Measurements from ENCODE around the gene SLC38A10. TPM values are rescaled to one million over a fixed set of nuclear protein-coding genes. Genes with fewer than 3 reads are reported as not detected.

SLC38A10 gene
- total and polyA plus RNA-seq, 10 of the 15 experiments (the other 5 are each of a cell fraction or from before 2014, with no cell fraction given) = 0.52 to 67.9 (median 22.1) TPM

DNA sequence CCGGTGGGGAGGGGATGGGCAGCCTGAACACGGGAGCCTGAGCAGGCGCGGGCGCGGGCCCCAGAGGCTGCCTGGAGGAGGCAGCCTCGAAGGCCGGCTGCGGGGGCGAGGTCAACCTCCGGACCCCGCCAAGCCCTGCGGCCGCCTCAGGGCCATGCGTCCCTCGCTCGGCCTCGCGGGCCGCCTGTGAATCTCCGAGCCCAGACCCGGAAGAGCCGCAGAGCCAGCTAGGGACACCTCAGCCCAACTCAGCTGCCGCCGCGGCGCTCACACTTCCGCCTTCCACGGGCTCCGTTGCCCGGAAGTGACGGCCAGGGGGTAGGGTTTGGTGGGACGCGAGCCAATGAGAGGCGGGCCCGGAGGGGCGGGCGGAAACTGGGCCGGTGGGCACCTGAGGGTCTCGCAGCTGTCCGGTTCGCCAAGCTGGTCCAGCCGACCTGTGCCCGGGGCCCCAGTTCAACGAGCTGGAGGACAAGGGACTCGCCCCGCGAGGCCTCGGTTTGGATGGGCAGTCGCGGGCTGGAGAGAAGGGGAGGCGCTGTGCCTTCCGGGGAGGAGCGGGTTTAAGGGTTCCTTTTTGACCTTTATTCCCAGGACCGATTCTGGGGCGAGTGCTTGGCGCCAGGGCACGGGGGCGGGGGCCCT, at the start of gene SLC38A10 (continued):
- TF ChIP-seq, protein P1, sequence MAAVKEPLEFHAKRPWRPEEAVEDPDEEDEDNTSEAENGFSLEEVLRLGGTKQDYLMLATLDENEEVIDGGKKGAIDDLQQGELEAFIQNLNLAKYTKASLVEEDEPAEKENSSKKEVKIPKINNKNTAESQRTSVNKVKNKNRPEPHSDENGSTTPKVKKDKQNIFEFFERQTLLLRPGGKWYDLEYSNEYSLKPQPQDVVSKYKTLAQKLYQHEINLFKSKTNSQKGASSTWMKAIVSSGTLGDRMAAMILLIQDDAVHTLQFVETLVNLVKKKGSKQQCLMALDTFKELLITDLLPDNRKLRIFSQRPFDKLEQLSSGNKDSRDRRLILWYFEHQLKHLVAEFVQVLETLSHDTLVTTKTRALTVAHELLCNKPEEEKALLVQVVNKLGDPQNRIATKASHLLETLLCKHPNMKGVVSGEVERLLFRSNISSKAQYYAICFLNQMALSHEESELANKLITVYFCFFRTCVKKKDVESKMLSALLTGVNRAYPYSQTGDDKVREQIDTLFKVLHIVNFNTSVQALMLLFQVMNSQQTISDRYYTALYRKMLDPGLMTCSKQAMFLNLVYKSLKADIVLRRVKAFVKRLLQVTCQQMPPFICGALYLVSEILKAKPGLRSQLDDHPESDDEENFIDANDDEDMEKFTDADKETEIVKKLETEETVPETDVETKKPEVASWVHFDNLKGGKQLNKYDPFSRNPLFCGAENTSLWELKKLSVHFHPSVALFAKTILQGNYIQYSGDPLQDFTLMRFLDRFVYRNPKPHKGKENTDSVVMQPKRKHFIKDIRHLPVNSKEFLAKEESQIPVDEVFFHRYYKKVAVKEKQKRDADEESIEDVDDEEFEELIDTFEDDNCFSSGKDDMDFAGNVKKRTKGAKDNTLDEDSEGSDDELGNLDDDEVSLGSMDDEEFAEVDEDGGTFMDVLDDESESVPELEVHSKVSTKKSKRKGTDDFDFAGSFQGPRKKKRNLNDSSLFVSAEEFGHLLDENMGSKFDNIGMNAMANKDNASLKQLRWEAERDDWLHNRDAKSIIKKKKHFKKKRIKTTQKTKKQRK (IDR thresholded peaks at IDR 0.05; ENCODE audit: low read depth, low read length) = no peak
- TF ChIP-seq, protein P2, sequence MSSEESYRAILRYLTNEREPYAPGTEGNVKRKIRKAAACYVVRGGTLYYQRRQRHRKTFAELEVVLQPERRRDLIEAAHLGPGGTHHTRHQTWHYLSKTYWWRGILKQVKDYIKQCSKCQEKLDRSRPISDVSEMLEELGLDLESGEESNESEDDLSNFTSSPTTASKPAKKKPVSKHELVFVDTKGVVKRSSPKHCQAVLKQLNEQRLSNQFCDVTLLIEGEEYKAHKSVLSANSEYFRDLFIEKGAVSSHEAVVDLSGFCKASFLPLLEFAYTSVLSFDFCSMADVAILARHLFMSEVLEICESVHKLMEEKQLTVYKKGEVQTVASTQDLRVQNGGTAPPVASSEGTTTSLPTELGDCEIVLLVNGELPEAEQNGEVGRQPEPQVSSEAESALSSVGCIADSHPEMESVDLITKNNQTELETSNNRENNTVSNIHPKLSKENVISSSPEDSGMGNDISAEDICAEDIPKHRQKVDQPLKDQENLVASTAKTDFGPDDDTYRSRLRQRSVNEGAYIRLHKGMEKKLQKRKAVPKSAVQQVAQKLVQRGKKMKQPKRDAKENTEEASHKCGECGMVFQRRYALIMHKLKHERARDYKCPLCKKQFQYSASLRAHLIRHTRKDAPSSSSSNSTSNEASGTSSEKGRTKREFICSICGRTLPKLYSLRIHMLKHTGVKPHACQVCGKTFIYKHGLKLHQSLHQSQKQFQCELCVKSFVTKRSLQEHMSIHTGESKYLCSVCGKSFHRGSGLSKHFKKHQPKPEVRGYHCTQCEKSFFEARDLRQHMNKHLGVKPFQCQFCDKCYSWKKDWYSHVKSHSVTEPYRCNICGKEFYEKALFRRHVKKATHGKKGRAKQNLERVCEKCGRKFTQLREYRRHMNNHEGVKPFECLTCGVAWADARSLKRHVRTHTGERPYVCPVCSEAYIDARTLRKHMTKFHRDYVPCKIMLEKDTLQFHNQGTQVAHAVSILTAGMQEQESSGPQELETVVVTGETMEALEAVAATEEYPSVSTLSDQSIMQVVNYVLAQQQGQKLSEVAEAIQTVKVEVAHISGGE (CRISPR knock-in tag; IDR thresholded peaks at IDR 0.05) = no peak
- TF ChIP-seq, protein P3, sequence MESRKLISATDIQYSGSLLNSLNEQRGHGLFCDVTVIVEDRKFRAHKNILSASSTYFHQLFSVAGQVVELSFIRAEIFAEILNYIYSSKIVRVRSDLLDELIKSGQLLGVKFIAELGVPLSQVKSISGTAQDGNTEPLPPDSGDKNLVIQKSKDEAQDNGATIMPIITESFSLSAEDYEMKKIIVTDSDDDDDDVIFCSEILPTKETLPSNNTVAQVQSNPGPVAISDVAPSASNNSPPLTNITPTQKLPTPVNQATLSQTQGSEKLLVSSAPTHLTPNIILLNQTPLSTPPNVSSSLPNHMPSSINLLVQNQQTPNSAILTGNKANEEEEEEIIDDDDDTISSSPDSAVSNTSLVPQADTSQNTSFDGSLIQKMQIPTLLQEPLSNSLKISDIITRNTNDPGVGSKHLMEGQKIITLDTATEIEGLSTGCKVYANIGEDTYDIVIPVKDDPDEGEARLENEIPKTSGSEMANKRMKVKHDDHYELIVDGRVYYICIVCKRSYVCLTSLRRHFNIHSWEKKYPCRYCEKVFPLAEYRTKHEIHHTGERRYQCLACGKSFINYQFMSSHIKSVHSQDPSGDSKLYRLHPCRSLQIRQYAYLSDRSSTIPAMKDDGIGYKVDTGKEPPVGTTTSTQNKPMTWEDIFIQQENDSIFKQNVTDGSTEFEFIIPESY (IDR thresholded peaks at IDR 0.05) = no peak
- no peak for TF ChIP-seq TCF7 (IDR thresholded peaks at IDR 0.05; ENCODE audit: borderline replicate concordance)
- TF ChIP-seq SREBF1 (IDR thresholded peaks at IDR 0.05; ENCODE audit: low read length) = no peak
- TF ChIP-seq JUND (IDR thresholded peaks at IDR 0.05; ENCODE audit: low read depth, low read length) = no peak
- TF ChIP-seq MEF2B (IDR thresholded peaks at IDR 0.05; ENCODE audit: partially characterized antibody, poor library complexity, severe bottlenecking) = peak; percentile 71
- no peak for TF ChIP-seq RFX5 (IDR thresholded peaks at IDR 0.05; ENCODE audit: low read depth, low read length)
- TF ChIP-seq CHD4 (IDR thresholded peaks at IDR 0.05) = no peak
- no peak for TF ChIP-seq FOXK2 (IDR thresholded peaks at IDR 0.05)
- TF ChIP-seq, protein P4, sequence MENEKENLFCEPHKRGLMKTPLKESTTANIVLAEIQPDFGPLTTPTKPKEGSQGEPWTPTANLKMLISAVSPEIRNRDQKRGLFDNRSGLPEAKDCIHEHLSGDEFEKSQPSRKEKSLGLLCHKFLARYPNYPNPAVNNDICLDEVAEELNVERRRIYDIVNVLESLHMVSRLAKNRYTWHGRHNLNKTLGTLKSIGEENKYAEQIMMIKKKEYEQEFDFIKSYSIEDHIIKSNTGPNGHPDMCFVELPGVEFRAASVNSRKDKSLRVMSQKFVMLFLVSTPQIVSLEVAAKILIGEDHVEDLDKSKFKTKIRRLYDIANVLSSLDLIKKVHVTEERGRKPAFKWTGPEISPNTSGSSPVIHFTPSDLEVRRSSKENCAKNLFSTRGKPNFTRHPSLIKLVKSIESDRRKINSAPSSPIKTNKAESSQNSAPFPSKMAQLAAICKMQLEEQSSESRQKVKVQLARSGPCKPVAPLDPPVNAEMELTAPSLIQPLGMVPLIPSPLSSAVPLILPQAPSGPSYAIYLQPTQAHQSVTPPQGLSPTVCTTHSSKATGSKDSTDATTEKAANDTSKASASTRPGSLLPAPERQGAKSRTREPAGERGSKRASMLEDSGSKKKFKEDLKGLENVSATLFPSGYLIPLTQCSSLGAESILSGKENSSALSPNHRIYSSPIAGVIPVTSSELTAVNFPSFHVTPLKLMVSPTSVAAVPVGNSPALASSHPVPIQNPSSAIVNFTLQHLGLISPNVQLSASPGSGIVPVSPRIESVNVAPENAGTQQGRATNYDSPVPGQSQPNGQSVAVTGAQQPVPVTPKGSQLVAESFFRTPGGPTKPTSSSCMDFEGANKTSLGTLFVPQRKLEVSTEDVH (IDR thresholded peaks at IDR 0.05; ENCODE audit: low read depth, partially characterized antibody) = no peak
- TF ChIP-seq, protein P5, sequence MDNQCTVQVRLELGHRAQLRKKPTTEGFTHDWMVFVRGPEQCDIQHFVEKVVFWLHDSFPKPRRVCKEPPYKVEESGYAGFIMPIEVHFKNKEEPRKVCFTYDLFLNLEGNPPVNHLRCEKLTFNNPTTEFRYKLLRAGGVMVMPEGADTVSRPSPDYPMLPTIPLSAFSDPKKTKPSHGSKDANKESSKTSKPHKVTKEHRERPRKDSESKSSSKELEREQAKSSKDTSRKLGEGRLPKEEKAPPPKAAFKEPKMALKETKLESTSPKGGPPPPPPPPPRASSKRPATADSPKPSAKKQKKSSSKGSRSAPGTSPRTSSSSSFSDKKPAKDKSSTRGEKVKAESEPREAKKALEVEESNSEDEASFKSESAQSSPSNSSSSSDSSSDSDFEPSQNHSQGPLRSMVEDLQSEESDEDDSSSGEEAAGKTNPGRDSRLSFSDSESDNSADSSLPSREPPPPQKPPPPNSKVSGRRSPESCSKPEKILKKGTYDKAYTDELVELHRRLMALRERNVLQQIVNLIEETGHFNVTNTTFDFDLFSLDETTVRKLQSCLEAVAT (IDR thresholded peaks at IDR 0.05) = no peak
- peak; percentile 43; the same call in 1 of the 2 replicates for TF ChIP-seq HCFC1 (IDR thresholded peaks at IDR 0.05; ENCODE audit: low read length)
- TF ChIP-seq SMAD5 (IDR thresholded peaks at IDR 0.05; ENCODE audit: low read depth) = peak; percentile 79; the same call in 1 of the 2 replicates
- peak; percentile 78 for TF ChIP-seq SP1 (IDR thresholded peaks at IDR 0.05; ENCODE audit: low read depth, low read length)
- TF ChIP-seq HDAC6 (IDR thresholded peaks at IDR 0.05; ENCODE audit: unreplicated experiment) = peak; percentile 73
- no peak for TF ChIP-seq WRNIP1 (IDR thresholded peaks at IDR 0.05; ENCODE audit: borderline replicate concordance, low read depth, low read length)
